ENCODE data around the gene HOXB4. TPM values are rescaled to one million over a fixed set of nuclear protein-coding genes. Genes with fewer than 3 reads are reported as not detected.
A peak's percentile ranks its signal among the peaks of the same experiment; 100 is the strongest.

The HOXB4 gene
- total RNA-seq, 1 experiment from 2014 or later = 0.04 TPM

DNA sequence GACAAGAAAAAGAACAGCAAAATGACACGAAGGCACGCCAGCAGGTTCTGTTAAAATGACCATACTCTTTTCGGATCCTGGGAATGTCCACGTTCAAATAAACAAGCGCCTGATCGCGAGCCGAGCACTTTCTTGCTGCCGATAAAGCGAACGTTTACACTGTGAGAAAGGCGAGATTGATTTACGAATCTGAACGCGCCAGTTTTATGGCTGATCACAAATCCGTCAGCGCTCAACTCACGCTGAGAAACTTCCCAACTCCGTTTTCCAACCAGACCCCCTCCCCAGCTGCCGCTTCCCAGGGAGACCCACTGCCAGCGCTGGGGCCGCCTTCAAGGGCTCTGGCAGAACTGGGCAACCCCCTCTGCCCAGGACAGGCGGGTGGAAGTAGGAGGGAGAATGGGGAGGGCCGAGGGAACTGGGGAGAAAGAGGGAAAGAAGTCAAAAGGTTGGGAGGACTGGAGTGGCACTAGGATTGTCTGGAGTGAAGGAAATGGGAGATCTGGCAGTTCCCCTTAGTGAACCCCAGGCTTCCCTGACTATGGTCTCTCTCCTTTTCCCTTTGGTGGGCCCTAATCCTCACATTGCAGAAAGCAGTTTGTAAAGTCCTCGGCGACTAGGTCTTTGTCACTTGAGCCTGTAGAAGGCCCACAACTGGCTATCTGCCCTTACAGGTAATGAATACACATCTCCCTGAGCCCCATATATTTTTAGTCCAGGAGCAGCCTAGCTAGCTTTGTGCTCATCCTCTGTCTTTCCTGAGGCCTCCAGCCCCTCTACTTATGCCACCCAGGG lies 6.9 kb downstream of the HOXB4 start:
- Mint-ChIP-seq H3K36me3 (no peaks in the 10 kb centered on the region), H3K4me3 (no peak overlapping the region), H3K4me1 (peaks cover 32% of the 10 kb centered on the region), H3K9me3 (no peaks in the 10 kb centered on the region), H3K27me3 (ENCODE audit: low read depth) (no peaks in the 10 kb centered on the region), H3K27ac (no peak overlapping the region)
- ChIA-PET POLR2A (no interaction called here), CTCF (interaction anchor here (1.0 to 1.2 kb wide), 3 partner anchors 20 to 79 kb away, joined by 3 to 5 read pairs (median 3); no protein-coding TSS in a partner anchor)
- DNase-seq (ENCODE audit: low spot score) = no peak
- ATAC-seq = peak; percentile 11; the same call in 1 of the 2 replicates
- TF ChIP-seq, protein P1, sequence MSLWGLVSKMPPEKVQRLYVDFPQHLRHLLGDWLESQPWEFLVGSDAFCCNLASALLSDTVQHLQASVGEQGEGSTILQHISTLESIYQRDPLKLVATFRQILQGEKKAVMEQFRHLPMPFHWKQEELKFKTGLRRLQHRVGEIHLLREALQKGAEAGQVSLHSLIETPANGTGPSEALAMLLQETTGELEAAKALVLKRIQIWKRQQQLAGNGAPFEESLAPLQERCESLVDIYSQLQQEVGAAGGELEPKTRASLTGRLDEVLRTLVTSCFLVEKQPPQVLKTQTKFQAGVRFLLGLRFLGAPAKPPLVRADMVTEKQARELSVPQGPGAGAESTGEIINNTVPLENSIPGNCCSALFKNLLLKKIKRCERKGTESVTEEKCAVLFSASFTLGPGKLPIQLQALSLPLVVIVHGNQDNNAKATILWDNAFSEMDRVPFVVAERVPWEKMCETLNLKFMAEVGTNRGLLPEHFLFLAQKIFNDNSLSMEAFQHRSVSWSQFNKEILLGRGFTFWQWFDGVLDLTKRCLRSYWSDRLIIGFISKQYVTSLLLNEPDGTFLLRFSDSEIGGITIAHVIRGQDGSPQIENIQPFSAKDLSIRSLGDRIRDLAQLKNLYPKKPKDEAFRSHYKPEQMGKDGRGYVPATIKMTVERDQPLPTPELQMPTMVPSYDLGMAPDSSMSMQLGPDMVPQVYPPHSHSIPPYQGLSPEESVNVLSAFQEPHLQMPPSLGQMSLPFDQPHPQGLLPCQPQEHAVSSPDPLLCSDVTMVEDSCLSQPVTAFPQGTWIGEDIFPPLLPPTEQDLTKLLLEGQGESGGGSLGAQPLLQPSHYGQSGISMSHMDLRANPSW (CRISPR knock-in tag; conservative IDR thresholded peaks at IDR 0.05; ENCODE audit: low read depth) = no peak
- TF ChIP-seq TP53 (CRISPR knock-in tag; IDR thresholded peaks at IDR 0.05) = no peak
- no peak for TF ChIP-seq NR3C1 (CRISPR knock-in tag; conservative IDR thresholded peaks at IDR 0.05; ENCODE audit: low read depth)
- no peak for TF ChIP-seq RORB (CRISPR knock-in tag; IDR thresholded peaks at IDR 0.05)
- TF ChIP-seq ZNF423 (CRISPR knock-in tag; IDR thresholded peaks at IDR 0.05) = no peak
- no peak for TF ChIP-seq ESRRA (CRISPR knock-in tag; IDR thresholded peaks at IDR 0.05; ENCODE audit: borderline replicate concordance)

DNA sequence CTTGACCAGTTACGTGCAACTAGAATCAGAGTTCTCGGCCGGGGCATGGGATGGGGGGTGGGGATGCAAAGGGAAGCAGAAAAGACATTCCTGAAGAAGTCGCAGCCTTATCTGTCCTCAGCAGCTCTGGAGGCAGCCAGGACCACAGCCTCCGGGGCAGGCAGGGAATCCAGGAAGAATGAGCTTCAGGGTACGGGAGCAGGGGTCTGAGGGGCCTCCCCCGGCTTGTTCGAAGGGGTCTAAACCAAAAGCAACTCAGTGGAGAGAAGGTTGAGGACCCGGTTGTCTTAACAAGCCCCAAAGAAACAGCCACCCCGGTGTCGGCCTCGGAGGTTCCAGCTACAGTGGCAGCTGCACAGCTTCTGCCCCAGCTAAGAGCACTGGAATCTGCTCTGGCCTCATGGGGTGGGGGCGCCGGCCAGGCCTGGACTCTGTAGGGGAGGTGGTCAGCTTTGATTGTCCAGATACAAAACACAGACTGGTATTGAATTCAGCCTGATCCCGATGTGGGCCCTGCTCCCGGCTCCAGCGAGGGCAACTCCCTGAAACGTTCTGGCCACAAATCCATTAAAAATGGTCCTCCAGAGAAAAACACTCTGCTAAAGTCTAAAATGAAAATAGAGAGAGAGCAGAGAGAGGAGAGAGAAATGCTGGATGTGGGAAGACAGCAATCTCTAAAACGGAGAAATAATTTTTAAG lies 7.7 kb downstream of the HOXB4 start:
- Mint-ChIP-seq H3K4me3 (no peak overlapping the region), H3K27me3 (ENCODE audit: low read depth) (no peaks in the 10 kb centered on the region), H3K4me1 (peaks cover 30% of the 10 kb centered on the region), H3K36me3 (no peaks in the 10 kb centered on the region), H3K27ac (no peak overlapping the region), H3K9me3 (no peaks in the 10 kb centered on the region)
- ATAC-seq (peak; percentile 14), DNase-seq (ENCODE audit: low spot score) (no peak)
- ChIA-PET POLR2A (interaction anchor here (0.5 to 0.6 kb wide), 2 partner anchors 21 to 1930 kb away, joined by 4 read pairs; no protein-coding TSS in a partner anchor), CTCF (interaction anchor here (1.0 to 1.2 kb wide), 3 partner anchors 21 to 78 kb away, joined by 3 to 5 read pairs (median 3); no protein-coding TSS in a partner anchor)
- TF ChIP-seq SMAD3 (CRISPR knock-in tag; IDR thresholded peaks at IDR 0.05; ENCODE audit: borderline replicate concordance) = no peak
- TF ChIP-seq NFE2L1 (CRISPR knock-in tag; IDR thresholded peaks at IDR 0.05) = no peak
- TF ChIP-seq KAT7 (CRISPR knock-in tag; IDR thresholded peaks at IDR 0.05; ENCODE audit: borderline replicate concordance) = no peak
- TF ChIP-seq, protein P2, sequence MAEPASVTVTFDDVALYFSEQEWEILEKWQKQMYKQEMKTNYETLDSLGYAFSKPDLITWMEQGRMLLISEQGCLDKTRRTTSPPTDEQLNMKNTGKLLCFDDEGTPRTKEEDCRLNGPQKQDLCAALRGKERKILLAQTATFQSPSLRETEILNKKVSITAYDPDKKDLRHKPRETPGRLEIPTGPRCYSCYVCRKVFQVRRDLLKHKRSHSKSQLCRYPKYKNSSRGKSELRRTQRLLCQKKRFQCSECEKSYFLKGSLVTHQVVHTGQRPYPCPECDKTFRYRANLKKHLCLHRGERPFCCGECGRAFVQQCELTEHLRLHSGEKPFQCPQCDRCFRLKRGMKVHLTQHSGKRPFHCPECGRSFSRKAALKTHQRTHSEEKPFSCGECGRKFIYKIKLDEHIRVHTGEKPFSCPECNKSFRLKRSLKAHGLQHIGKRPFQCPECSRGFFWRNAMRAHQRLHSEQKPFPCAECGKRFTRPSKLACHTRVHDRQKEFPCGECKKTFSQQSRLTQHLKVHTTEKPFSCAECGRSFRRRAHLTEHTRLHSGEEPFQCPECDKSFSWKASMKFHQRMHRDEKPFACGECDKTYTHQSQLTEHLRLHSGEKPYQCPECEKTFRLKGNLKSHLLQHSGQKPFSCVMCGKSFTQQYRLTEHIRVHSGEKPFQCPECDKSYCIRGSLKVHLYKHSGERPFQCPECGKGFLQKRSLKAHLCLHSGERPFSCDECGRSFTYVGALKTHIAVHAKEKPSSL (CRISPR knock-in tag; conservative IDR thresholded peaks at IDR 0.05) = no peak
- no peak for TF ChIP-seq TP53 (CRISPR knock-in tag; IDR thresholded peaks at IDR 0.05)
- TF ChIP-seq, protein P3, sequence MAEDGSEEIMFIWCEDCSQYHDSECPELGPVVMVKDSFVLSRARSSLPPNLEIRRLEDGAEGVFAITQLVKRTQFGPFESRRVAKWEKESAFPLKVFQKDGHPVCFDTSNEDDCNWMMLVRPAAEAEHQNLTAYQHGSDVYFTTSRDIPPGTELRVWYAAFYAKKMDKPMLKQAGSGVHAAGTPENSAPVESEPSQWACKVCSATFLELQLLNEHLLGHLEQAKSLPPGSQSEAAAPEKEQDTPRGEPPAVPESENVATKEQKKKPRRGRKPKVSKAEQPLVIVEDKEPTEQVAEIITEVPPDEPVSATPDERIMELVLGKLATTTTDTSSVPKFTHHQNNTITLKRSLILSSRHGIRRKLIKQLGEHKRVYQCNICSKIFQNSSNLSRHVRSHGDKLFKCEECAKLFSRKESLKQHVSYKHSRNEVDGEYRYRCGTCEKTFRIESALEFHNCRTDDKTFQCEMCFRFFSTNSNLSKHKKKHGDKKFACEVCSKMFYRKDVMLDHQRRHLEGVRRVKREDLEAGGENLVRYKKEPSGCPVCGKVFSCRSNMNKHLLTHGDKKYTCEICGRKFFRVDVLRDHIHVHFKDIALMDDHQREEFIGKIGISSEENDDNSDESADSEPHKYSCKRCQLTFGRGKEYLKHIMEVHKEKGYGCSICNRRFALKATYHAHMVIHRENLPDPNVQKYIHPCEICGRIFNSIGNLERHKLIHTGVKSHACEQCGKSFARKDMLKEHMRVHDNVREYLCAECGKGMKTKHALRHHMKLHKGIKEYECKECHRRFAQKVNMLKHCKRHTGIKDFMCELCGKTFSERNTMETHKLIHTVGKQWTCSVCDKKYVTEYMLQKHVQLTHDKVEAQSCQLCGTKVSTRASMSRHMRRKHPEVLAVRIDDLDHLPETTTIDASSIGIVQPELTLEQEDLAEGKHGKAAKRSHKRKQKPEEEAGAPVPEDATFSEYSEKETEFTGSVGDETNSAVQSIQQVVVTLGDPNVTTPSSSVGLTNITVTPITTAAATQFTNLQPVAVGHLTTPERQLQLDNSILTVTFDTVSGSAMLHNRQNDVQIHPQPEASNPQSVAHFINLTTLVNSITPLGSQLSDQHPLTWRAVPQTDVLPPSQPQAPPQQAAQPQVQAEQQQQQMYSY (CRISPR knock-in tag; IDR thresholded peaks at IDR 0.05) = no peak
- TF ChIP-seq, protein P4, sequence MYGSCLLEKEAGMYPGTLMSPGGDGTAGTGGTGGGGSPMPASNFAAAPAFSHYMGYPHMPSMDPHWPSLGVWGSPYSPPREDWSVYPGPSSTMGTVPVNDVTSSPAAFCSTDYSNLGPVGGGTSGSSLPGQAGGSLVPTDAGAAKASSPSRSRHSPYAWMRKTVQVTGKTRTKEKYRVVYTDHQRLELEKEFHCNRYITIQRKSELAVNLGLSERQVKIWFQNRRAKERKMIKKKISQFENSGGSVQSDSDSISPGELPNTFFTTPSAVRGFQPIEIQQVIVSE (CRISPR knock-in tag; IDR thresholded peaks at IDR 0.05; ENCODE audit: borderline replicate concordance) = no peak
- no peak for TF ChIP-seq FOXK1 (CRISPR knock-in tag; IDR thresholded peaks at IDR 0.05)
- TF ChIP-seq ZNF671 (CRISPR knock-in tag; IDR thresholded peaks at IDR 0.05) = no peak
- no peak for TF ChIP-seq MXD4 (CRISPR knock-in tag; IDR thresholded peaks at IDR 0.05; ENCODE audit: borderline replicate concordance)
- no peak for TF ChIP-seq SOX15 (CRISPR knock-in tag; IDR thresholded peaks at IDR 0.05)
- TF ChIP-seq ZNF232 (CRISPR knock-in tag; IDR thresholded peaks at IDR 0.05) = no peak
- TF ChIP-seq NR1H2 (CRISPR knock-in tag; IDR thresholded peaks at IDR 0.05) = no peak
- TF ChIP-seq, protein P5, sequence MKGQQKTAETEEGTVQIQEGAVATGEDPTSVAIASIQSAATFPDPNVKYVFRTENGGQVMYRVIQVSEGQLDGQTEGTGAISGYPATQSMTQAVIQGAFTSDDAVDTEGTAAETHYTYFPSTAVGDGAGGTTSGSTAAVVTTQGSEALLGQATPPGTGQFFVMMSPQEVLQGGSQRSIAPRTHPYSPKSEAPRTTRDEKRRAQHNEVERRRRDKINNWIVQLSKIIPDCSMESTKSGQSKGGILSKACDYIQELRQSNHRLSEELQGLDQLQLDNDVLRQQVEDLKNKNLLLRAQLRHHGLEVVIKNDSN (CRISPR knock-in tag; IDR thresholded peaks at IDR 0.05) = no peak
